ENCODE measurements around the gene MXD4.
"Not testable (repeated sequence)": the region's sequence is repeated elsewhere in the genome, so short reads cannot be mapped to it uniquely, and the experiment has no call there.

The MXD4 gene

DNA sequence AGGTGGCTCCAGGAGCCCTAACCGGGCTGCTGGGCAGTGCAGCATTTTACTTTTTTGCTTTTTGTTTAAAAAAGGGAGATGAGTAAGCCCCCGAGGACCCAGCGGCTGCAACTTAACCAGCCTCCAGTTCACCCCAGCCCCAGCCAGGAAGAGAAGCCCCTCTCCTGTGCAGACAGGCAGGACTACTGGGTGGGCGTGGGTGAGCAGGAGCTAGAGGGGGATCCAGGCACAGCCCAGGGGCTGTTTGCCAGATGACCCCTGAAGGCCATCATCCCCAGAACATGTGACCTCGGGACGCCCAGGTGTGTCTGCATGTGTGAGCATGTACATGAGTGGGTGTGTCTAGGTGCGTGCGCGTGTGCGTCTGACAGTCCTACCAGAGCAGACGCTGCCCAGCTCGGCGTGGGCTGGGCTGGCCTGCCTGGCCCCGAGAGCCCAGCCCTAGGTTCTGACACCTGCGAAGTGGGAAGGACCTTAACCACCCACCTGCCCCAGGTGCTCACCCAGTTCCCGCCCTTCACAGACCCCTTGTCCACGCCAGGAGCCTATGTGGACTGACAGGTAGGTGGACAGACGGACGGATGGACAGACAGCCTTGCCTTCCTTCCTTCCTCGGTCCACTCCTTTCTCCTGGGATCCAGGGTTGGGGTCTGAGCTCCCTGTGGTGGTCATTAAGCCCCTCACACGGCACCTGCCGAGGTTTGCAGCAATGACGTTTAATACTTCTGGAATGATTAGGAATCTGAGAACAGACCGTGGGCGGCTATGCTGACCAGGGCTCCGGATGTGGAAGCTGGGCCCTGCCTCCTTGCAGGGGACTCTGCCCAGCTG is 12.2 kb downstream of the MXD4 start:
- DNase-seq: no peak

DNA sequence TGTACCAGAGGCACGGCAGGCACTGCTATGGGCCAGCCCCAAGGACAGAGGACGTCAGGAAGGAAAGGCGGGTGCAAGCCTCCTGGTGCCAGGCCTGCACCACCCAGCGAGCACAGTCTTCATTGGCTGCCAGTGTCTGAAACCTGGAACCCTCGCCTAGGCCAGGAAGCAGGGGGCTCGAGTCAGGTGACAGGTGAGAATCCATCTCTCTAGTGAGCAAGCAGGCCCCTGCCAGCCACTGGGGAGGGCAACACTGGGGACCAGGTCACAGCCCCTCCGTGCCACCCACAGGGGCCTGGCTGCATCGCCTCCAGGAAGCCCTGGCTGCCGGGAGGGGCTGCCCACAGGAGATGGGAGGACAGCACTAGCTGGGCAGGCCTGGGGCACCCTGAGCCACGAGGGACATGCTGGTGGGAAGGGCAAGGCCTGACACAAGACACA is 13.1 kb downstream of the MXD4 start:
- no peak for DNase-seq

DNA sequence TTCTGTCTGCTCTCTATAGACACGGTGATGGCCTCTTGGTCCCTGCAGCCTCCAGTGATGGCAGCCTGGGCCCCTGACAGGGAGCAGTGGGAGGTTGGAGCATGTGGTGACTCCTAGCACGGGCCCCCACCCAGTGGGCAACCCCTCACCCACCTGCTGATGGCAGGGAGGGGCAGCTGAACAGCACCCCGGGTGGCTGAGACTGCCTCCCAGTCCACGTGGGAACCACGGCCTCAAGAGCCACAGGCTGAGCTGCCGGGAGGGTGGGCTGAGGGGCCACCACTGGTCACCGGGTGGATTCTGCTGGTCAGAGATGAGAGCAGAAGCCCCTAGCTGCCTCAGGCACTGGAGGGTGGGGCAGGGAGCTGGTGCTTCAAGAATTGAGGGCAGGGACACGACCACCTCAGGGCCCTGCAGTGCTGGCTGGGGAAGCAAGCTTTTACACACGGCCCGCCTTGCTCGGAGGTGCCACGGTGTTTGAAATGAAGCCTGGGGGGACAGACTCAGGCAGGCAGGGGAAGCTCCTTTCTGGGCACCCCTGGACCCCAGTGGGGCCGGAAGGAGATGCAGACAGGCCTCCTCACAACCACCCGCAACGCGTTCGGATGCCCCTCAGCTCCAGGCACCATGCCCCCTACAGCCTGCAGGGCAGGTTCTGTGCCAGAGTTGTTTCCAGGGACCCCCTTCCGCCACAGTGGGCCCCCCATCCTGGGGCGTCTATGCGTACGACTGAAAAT is 13.7 kb downstream of the MXD4 start:
- no peak for DNase-seq

DNA sequence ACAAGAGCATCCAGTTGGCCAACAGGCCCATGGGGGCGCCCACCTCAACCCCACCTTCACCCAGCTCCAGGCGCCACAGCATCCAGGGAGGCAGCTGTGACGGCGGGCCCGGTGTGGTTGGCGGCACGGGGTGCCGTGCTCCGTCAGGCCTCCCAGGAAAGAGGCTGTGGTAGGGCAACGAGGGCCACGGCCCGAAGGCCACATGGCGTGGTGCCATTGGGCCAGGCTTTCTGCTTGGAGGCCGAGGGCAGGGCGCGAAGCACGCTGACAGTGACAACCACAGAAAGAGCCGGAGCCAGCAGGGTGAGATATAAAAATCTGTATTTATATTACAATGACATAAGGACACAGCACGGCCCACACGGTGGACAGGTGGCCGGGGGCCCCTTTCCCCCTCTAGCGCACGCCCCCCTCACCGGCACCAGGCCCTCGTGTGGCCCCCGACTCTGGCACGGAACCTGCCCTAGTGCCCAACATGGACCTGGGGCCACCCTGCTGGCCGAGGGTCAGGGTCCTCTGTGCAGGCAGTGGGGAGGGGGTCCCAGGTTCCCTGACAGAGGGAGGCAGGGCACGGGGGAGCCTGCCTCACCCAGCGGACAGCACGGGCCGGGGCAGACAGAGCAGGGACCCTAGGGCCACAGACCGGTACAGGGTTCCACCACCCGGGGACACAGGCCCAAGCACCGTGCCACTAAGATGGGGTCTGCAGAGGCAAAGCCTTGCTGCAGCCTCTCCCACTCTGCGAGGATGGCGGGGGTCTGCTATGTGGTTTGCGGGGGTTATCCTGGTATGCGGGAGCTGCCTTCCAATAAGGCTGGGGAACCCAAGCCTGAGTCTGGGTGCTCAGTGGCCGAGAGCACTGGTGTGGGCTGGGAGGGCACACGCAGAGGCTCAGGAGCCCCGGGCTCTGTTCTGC is 14.5 kb downstream of the MXD4 start:
- DNase-seq: no peak

DNA sequence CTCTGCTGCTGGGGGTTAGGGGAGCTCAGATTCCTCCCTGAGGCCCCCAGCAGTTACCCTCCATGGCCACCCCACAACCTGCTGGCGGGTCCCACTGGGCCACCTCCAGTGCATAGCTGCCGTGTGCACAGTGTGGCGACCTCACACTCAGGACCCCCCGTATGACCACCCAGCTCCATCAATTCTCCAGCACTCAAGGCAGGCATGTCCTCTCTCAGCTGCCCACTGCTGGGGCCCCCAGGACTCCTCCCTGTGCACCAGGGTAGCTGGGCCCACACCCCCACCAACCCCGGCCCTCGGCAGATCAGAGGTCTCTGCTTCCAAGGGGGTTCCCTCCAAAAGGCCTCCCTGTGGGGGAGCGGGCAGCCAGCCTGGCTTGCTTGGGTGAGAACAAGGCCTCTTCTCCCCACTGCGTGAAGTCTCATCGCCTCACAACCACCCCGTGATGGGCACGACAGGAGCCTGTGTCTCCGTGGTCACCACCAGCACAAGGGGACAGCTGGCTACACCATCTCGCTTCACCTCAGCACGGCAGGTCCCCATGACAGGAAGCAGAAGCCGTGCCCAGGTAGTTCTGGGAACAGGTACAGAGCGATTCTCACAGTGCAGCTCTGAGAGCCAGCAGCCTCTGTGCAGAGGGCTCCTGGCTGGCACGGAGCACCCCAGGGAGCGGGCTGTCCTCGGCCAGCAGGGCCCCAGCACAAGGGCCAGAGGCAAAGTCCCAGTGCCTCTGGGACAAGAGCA is 15.4 kb downstream of the MXD4 start:
- no peak for DNase-seq

DNA sequence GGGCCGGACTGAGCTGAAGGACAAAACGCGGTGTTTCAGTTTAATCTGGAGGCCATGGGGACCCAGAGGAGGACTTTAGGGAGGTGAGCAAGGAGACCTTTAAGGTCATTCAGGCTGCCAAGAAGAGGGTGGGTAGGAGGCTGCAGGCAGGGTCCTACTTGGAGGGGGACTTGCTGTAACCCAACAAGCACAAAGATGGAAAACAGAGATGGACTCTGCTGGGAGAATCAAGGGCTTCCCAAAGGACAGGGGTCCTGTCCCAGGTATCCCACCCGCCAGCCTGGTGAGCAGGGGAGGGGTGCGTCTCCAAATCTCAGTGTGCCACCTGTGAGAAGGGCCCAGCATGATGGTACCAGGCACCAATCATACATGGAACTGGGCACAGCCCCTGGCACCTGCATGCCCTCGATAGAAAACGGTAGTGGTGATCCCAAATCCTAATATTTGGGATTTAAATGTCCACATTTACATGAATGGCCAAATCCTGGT is 16.1 kb downstream of the MXD4 start:
- DNase-seq: no peak

DNA sequence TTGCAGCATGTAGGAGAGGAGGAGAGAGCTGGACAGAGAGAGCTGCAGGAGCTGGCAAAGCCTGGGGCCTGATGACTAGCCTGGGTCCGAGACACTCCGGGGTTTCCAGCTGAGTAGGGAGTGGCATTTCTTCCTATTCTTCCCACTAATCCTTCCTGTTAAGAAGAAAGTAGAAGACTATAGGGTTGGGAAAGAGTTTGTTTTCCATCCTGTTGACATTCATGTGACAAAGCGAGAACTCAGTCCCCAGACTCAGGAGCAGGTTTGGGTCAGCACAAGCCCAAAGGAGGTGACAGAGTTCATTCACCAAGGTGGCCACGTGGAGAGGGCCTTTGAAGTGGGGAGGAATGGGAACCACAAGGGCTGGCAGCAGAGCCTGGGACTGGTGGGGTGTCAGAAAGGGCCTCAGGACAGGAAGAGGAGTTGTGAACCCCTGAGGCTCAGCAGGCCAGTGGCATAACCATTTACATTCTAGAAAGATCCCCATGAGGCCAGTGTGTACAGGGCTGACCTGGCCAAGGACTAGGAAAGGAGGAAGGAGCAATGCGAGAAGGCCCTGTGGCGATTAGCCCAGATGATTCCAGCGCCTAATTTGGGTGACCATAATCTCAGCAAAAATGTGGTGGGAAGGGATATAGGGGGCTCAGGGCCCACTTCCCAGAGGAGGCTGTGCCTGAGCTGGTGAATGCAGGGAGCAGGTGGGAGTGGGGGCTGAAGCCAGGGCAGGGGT is 16.7 kb downstream of the MXD4 start:
- no peak for DNase-seq

DNA sequence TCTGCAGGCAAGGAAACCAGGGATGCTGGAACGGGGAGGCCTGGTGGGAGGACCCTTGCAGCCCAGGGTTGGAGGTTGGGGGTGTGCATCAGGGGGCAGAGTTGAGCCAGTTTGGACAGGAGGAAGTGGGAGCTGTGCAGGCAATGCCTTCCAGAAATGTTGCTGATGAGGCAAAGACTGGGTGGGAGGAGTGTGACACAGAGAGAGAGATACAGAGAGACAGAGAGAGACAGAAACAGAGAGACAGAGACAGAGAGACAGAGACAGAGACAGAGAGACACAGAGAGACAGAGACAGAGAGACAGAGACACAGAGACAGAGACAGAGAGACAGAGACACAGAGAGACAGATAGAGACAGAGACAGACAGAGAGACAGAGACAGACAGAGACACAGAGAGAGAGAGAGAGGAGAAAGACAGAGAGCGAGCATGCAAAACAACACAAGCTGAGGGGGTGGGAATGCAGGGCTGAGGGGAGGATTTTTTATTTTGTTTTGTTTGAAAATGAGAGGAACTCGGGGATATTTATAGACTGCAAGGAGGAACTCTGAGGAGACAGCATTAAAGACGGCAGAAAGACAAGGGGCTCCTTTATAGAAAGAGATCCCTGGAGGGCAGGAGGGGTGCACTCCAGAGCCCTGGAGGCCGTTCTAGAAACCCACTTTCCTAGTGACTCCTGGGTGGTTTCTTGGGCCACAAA is 18.1 kb downstream of the MXD4 start:
- DNase-seq: peak; percentile 49

DNA sequence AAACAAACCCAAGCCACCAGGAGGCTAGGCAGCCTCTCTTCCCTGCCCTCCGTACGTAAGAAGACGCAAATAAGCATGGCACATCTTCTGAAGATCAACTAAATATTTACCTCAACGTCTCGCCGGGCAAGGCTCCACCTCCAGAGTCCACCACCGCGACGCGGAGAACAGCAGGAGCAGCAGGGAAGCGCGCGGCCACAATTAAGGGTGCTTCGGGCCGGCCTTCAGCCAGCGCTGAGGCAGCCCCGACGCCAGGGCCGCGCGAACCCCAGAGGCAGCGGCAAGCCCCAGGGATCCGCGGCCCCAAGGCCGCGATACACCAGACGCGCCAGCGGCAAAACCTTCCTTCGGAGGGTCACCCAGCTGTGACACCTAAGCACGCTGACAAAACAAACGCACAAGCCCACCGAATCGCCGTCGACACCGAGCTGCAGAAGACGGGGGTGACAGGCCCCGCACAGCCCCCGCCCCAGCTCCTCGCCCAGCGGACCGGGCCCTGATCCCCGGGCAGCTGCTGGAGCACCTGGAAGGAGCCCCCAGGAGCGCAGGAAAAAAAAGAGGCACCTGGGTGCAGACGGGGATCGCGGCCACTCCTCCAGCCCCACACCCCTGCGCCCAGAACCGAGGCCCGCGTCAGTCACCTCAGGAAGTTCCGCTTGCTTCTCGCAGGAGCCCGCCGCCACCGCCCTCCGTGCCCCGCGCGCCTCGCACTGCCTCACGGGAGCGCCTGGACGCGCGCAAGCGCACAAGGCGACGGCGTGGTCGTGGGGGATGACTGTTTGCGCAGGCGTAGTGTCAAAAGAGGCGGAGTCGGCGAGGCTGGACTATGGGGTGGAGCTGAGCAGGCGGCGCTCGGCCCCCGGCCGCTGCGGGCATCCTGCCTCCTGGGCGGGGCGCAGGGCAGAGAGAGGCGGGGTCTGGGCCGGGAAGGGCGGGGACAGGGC is 20.2 kb downstream of the MXD4 start, which contains the start of the genes HAUS3 and POLN:
HAUS3 (minus strand) TSS at position 712 of the 944 bp plus-strand sequence. CDS start 1,175 bp downstream, outside the sequence.
POLN (minus strand) TSS at position 712 of the 944 bp plus-strand sequence. CDS start 12,890 bp downstream, outside the sequence.
- DNase-seq: peak; percentile 97

DNA sequence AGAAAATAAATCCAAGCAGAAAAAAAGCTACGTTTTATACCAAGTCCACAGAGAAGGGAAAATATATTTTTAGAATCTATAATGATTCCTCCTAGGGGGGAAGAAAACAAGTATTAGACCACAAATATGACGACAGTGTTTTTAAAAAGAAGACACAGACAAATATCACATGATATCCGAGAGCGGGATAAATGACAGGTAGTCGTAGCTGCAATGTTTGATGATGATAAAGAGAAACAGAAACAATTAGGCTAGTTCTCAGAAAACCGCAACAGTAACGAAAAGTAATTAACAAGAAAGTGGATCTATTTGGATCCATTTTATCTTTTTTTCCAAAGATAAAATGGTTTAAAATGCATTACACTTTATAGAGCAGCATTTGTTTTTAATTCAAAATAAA is 20.9 kb downstream of the MXD4 start:
- DNase-seq: peak; percentile 55

DNA sequence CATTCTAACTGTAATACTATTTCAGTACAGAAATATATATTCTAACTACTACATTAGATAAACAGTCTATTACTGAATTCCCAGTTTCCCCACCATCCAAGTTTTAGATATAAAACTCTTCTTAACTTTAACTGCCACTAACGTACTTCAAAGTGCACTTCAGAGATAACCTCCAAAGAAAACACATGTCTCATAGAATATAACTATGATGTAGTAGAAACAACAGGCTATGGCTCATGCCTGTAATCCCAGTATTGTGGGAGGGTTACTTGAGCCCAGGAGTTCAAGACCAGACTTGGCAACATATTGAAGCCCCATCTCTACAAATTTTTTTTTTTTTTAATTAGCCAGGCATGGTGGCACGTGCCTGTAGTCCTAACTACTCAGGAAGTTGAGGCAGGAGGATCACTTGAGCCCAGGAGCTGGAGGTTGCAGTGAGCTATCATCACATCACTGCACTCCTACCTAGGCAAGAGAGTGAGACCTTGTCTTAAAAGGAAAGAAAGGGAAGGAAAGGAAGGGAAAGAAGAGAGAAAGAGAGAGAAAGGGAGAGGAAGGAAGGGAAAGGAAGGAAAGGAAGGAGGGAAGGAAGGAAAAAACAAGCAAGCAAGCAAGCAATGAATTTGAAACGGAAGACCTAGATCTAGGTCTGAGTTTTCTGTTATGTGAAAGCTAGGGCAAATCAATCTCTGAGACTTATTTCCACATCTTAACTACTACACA is 24.8 kb downstream of the MXD4 start:
- DNase-seq: peak; percentile 50

DNA sequence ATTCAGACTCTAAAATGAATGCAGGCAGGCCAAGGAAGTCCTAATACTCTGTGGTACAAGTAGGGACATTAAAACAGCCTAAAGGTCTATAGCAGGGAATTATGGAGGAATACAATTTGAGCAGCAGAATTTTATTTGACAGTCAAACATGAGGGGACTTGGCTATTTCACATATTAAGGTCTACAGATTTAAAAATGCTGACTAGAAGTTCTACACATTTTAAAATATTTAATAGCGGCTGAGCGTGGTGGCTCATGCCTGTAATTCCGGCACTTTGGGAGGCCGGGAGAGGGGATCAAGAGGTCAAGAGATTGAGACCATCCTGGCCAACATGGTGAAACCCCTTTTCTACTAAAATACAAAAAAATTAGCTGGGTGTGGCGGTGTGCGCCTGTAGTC is 30.8 kb downstream of the MXD4 start:
- no peak for DNase-seq

DNA sequence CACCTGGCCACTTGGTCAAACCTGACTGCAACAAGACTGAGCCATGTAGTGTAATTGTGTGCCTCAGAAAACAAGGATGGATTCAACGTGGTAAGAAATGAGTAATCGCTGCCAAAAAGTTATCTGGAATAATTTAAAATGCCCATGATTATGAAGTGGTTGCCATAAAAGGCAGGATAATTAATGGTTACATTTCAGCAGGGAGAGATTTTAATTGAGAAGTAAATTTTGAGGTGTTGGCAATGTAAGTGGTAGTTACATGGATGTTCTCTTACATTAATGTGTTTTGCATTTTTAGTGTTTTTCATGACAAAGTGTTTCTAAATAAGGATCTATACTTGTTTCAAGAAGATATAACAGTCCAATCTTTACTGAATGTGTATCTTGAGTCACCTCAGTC is 35.6 kb downstream of the MXD4 start:
- DNase-seq: no peak

DNA sequence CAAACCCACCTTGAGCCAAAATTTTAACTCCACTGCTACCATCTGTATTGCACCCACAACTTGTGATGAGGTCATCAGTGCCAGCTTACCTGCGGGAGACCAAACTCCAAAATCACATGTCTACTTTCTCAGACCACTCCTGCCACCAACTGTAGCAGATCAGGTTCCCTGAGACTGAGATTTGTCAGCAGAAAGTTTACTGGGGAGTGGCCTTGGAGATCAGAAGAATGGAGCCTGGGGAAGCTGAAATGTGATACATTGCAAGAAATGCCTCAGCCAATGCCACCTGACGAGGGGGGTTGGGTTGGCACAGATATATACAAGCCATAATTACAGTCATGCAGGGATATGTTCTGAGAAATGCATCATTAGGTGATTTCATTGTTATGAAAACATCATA is 39.1 kb downstream of the MXD4 start:
- no peak for DNase-seq

DNA sequence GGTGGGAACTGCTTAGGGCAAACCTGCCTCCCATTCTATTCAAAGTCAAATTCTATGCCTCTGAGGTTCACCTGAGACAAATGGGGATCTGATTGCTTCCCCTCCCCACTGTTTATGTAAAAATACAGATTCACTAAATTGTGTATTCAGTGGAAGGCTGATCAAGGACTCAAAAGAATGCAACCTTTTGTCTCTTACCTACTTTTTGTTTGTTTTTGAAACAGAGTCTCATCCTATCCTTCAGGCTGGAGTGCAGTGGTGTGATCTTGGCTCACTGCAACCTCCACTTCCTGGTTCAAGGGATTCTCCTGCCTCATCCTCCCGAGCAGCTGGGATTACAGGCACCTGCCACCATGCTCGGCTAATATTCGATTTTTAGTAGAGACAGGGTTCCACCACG is 40.5 kb downstream of the MXD4 start:
- not testable (repeated sequence) for DNase-seq

DNA sequence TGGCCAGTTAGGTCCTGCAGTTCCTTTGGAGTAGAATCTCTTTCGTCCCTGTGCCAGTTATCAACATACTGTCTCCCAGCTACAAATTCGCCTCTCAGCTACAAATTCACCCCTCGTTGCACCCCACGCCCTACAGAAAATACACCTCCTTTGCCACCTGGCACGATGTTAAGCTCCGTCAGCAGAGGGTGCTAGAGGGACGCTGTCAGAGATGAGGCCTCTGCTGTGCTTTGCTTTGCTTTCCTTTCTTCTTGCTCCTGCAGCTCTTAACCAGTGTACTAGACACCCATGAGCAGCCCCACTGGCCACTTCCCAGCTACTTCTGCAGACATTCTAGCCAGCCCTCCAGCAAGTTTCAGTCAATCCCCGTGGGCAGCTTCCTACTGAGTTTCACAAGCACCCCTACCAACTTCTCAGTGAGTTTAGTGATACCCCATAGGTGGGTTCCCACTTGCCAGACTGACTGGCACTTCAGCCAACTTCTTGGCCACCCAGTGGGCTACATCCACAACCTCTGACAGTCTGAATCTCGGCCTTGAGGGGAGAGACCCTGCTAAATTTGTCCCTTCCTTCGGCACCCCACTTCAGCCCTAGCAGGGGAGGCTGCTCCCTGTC is 41.8 kb downstream of the MXD4 start:
- DNase-seq: peak; percentile 73

DNA sequence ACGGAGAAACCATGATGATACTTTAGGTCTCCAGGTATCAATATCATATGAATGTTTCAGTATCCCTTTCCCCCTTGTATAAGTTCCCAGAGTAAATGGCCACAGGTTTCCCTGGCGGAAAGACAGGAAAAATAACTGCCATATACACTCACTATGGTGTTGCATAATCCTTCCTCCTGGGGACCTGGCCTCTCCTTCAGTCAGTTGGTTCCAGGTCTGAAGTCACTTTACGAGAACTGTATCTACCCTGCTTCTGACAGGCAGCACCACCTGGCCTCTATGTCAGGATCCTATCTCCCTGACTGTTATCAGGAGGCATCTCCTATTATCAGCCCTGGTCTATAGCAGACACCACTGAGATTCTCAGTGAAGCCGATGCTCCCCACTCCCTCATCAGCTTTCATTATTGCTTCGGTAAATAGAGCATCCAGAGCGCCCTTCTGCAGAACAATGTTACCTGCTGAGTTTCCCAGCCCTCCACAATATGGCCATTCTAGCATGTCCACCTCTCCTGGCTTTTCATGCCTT is 42.6 kb downstream of the MXD4 start:
- no peak for DNase-seq

DNA sequence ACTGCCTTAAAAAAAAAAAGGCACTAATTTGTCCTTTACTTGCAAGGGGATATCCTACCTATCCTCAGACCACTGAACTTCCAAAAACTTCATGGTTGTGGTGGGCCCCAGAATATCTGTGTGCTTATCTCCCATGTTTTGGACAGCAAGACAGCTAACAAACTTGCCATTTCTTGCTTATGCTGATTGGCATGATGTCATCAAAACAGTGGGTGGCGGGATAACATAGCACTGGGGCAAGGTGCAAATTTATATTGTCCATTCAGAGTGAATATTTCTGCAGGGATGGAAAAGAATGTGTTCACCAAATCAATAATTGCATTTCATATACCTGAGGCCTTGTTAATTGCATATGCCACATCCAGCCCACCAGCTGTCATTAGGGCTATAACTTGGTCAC is 43.5 kb downstream of the MXD4 start:
- DNase-seq: no peak

Measured in hematopoietic multipotent progenitor cell treated with erythropoietin and hydrocortisone succinate and interleukin-3 and kit ligand, for 8 days (in vitro differentiated cells).